Stomach (tissue), 9 donors: ENCODE data around the gene R3HDM4. TPM values are rescaled to one million over a fixed set of nuclear protein-coding genes. Genes with fewer than 3 reads are reported as not detected.

Source experiments
- DNase-seq, 2 donors: peaks; one replicate each; pipeline versions ENCODE4 v3.0.0 to v3.0.0-alpha.2; 2013 to 2019
- H3K27ac ChIP-seq, 5 donors: fragments of 200-600 bp in 4 of 5; sonication (generic) in 4 of 5; one replicate each; pipeline ENCODE4 v1.5.1; 2013 to 2019; ENCODE audit warnings: mild to moderate bottlenecking in 1 of 5, moderate library complexity in 1 of 5
- H3K27me3 ChIP-seq, 3 donors: fragments of 200-600 bp; sonication (generic); one replicate each; pipeline ENCODE4 v1.5.1; 2017 to 2019; ENCODE audit warnings: mixed run types in 1 of 3
- H3K36me3 ChIP-seq, 4 donors: fragments of 200-600 bp; sonication (generic); 1 replicate in 3 of 4; 2 replicates in 1 of 4; pipeline ENCODE4 v1.5.1; 2016 to 2019
- H3K4me1 ChIP-seq, 4 donors: fragments of 200-600 bp; sonication (generic); one replicate each; pipeline ENCODE4 v1.5.1; 2016 to 2019
- H3K4me3 ChIP-seq, 4 donors: fragments of 200-600 bp; sonication (generic) in 3 of 4; one replicate each; pipeline ENCODE4 v1.5.1; 2016 to 2019; ENCODE audit warnings: mild to moderate bottlenecking in 1 of 4
- H3K9me3 ChIP-seq, 4 donors: fragments of 200-600 bp; sonication (generic); one replicate each; pipeline ENCODE4 v1.5.1; 2016 to 2019
- EP300 ChIP-seq: sonication (generic); formaldehyde crosslinking; IDR thresholded peaks from one replicate; pipeline ENCODE4 v1.6.1; 2017; ENCODE audit warnings: antibody characterized with exemption
- POLR2A ChIP-seq, 4 donors: fragments of 450-650 bp; IDR thresholded peaks; one replicate each; pipeline ENCODE4 v1.6.1; 2016; ENCODE audit warnings: antibody characterized with exemption in 4 of 4, control low read depth in 2 of 4, mild to moderate bottlenecking in 1 of 4, moderate library complexity in 1 of 4
- POLR2AphosphoS5 ChIP-seq, 3 donors: sonication (generic); formaldehyde crosslinking; IDR thresholded peaks; one replicate each; pipeline ENCODE4 v1.6.1; 2016; ENCODE audit warnings: antibody characterized with exemption in 3 of 3
- WGBS, 5 donors: extraction: QIAGEN DNeasy Blood & Tissue Kit in 3 of 5; methylation state at CpG; one replicate each; pipeline versions ENCODE4 v1.1.5 to v1.1.7; 2013 to 2018; 5-methylcytosine and 5-hydroxymethylcytosine counted together
- intact Hi-C: fragments of 100-400 bp; cut with DNase I; formaldehyde crosslinking; loops from one replicate; pipeline ENCODE4 v1.15.1; 2023; ENCODE audit warnings: low total_unique reads
- polyA plus RNA-seq, 3 donors: library from polyadenylated mRNA; stranded (reverse); fragments of 200-250 nt; gene quantifications; one replicate each; pipeline ENCODE4 v1.2.3, GENCODE V29; 2013
- total RNA-seq, 5 donors: library from RNA; depleted of rRNA; stranded (reverse); fragments of >200 nt; gene quantifications; one replicate each; pipeline versions ENCODE4 v1.1.0 to v1.2.3, GENCODE V29; 2014 to 2016
- TF ChIP-seq, protein P1 (sequence below), 7 experiments: fragments of 450-650 bp in 4 of 7; fragments of 200-600 bp in 3 of 7; sonication (generic) in 3 of 7; IDR thresholded peaks; one replicate each; pipeline ENCODE4 v1.5.1; 2016 to 2019; ENCODE audit warnings: antibody characterized with exemption in 7 of 7, control low read depth in 2 of 7, mild to moderate bottlenecking in 1 of 7
- donor health status: healthy with polysubstance abuse.
- donor health status: Bipolar disorder and iron deficiency.
- donor health status: healthy.

The R3HDM4 gene
- total and polyA plus RNA-seq, 8 donors, result 5.8 to 63.8 (median 48.4) TPM

DNA sequence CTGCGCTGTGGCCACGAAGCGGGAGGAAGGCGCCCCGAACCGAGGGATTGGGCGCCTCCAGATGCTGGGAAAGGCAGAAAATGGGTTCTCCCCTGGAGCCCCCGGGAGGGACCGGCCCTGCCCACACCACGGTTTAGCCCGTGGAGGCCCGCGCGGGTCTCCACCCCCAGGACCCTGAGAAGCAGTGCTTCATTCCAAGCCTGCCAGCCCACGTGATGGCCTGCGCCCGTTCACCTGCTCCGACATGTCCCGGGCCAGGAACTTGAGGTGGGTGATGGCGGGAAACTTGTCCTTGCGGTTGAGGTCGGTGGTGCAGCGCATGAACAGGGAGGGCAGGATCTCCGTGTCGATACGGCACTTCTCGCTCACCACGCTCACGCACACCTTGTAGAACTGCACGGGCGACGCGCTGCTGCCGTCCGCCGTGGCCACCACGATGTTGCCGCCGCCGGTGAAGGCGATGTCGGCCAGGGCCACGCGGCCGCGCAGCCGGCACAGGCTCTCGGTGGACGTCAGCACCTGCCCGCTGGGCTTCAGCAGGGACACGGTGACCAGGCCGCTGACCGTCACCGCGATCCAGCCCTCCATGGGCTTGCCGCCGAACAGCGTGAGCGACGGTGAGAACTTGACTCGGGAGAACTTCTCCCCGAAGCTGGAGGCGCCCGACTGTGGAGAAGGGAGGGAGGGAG is 27.3 kb downstream of the R3HDM4 start:
- WGBS, 5 donors, result 95 to 98% (median 96%) methylated on average over 52 to 64 of the region's 64 CpGs
- no peak overlapping the region for H3K27ac ChIP-seq

GRCh38 chr19:884420-885211 is 28.4 kb downstream of the R3HDM4 start:
- Histone ChIP-seq H3K27ac (no peak overlapping the region), H3K4me3 (no peak overlapping the region), H3K9me3 (no peaks in the 10 kb centered on the region), H3K27me3 (no peaks in the 10 kb centered on the region), H3K36me3 (peaks cover 62 to 100% (median 99%) of the 10 kb centered on the region in 4 donors), H3K4me1 (peaks cover 0 to 4% (median 0%) of the 10 kb centered on the region in 4 donors)
- TF ChIP-seq POLR2A (IDR thresholded peaks at IDR 0.05), result no peak
- no peak for TF ChIP-seq EP300
- WGBS, 5 donors, result 92 to 95% (median 95%) methylated on average over 31 to 51 of the region's 51 CpGs
- no peak for DNase-seq
- intact Hi-C loops, result no loop called here

More for the DNA sequence above, 27.3 kb downstream of the R3HDM4 start:
- no peak for DNase-seq
- intact Hi-C loops, result no loop called here
- H3K9me3 ChIP-seq, result no peaks in the 10 kb centered on the region
- H3K4me1 ChIP-seq, result peaks cover 0 to 2% (median 0%) of the 10 kb centered on the region in 4 donors
- H3K27me3 ChIP-seq, result no peaks in the 10 kb centered on the region
- no peak for TF ChIP-seq POLR2AphosphoS5 (IDR thresholded peaks at IDR 0.05)
- TF ChIP-seq, protein P1, sequence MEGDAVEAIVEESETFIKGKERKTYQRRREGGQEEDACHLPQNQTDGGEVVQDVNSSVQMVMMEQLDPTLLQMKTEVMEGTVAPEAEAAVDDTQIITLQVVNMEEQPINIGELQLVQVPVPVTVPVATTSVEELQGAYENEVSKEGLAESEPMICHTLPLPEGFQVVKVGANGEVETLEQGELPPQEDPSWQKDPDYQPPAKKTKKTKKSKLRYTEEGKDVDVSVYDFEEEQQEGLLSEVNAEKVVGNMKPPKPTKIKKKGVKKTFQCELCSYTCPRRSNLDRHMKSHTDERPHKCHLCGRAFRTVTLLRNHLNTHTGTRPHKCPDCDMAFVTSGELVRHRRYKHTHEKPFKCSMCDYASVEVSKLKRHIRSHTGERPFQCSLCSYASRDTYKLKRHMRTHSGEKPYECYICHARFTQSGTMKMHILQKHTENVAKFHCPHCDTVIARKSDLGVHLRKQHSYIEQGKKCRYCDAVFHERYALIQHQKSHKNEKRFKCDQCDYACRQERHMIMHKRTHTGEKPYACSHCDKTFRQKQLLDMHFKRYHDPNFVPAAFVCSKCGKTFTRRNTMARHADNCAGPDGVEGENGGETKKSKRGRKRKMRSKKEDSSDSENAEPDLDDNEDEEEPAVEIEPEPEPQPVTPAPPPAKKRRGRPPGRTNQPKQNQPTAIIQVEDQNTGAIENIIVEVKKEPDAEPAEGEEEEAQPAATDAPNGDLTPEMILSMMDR (IDR thresholded peaks at IDR 0.05), result no peak
- no peak for TF ChIP-seq POLR2A (IDR thresholded peaks at IDR 0.05)
- TF ChIP-seq EP300, result no peak
- peaks cover 57 to 100% (median 99%) of the 10 kb centered on the region in 4 donors for H3K36me3 ChIP-seq
- no peak overlapping the region for H3K4me3 ChIP-seq

GRCh38 chr19:883661-884211 is 29.3 kb downstream of the R3HDM4 start:
- DNase-seq, result peak in 1 of 2 donors; percentile 54
- H3K27me3 ChIP-seq, result no peaks in the 10 kb centered on the region
- H3K4me3 ChIP-seq, result no peak overlapping the region
- H3K36me3 ChIP-seq, result peaks cover 56 to 100% (median 99%) of the 10 kb centered on the region in 4 donors
- H3K4me1 ChIP-seq, result peaks cover 0 to 4% (median 0%) of the 10 kb centered on the region in 4 donors
- no peak overlapping the region for H3K27ac ChIP-seq
- 81 to 91% (median 89%) methylated on average over 18 to 22 of the region's 22 CpGs for WGBS, 5 donors
- no peaks in the 10 kb centered on the region for H3K9me3 ChIP-seq
- intact Hi-C loops, result no loop called here
- TF ChIP-seq EP300, result no peak
- TF ChIP-seq POLR2A (IDR thresholded peaks at IDR 0.05), result no peak
- no peak for TF ChIP-seq POLR2AphosphoS5 (IDR thresholded peaks at IDR 0.05)
- TF ChIP-seq, protein P1 (IDR thresholded peaks at IDR 0.05), result no peak

- no peak for TF ChIP-seq POLR2AphosphoS5 (IDR thresholded peaks at IDR 0.05)
- no peak for TF ChIP-seq POLR2A (IDR thresholded peaks at IDR 0.05)
- TF ChIP-seq EP300, result no peak
- TF ChIP-seq, protein P1 (IDR thresholded peaks at IDR 0.05), result no peak
Observed at GRCh38 chr19:882871-883497, 30.0 kb downstream of the R3HDM4 start.

More at GRCh38 chr19:882871-883497, 30.0 kb downstream of the R3HDM4 start:
- no peak overlapping the region for H3K27ac ChIP-seq
- H3K4me3 ChIP-seq, result no peak overlapping the region
- H3K36me3 ChIP-seq, result peaks cover 56 to 96% (median 92%) of the 10 kb centered on the region in 4 donors
- DNase-seq, result no peak
- H3K4me1 ChIP-seq, result peaks cover 0 to 4% (median 0%) of the 10 kb centered on the region in 4 donors
- 89 to 96% (median 94%) methylated on average over 13 to 30 of the region's 30 CpGs for WGBS, 5 donors
- intact Hi-C loops, result no loop called here
- no peaks in the 10 kb centered on the region for H3K9me3 ChIP-seq
- H3K27me3 ChIP-seq, result no peaks in the 10 kb centered on the region
